Measurements from ENCODE around the gene RICTOR. TPM values are rescaled to one million over a fixed set of nuclear protein-coding genes. Genes with fewer than 3 reads are reported as not detected.

Gene RICTOR
- total and polyA plus RNA-seq, 2 donors (not counting 3 experiments of a cell fraction or from before 2014, with no cell fraction given) = 9.2 to 38.0 TPM

- H3K4me2 ChIP-seq (ENCODE audit: insufficient read depth, low read length) = no peak overlapping the region
- ChIA-PET POLR2A (no interaction called here), CTCF (interaction anchor here (1.1 to 1.8 kb wide), 2 partner anchors 25 to 556 kb away, joined by 3 to 4 read pairs; no protein-coding TSS in a partner anchor)
- H3K79me2 ChIP-seq (ENCODE audit: control insufficient read depth, insufficient read depth, low read length) = no peaks in the 10 kb centered on the region
- H3K4me1 ChIP-seq (ENCODE audit: control insufficient read depth, extremely low read depth, insufficient read depth, low read length) = no peaks in the 10 kb centered on the region
- no peaks in the 10 kb centered on the region for H3K9me3 ChIP-seq (replicated peaks; ENCODE audit: control insufficient read depth, insufficient read depth, low read length)
- H3K27ac ChIP-seq (ENCODE audit: insufficient read depth, low read depth, low read length) = no peak overlapping the region
- FAIRE-seq = peak; percentile 38
- no peaks in the 10 kb centered on the region for H4K20me1 ChIP-seq (replicated peaks; ENCODE audit: control insufficient read depth, extremely low read depth, insufficient read depth, low read length)
- no peaks in the 10 kb centered on the region for H3K27me3 ChIP-seq (ENCODE audit: control insufficient read depth in 2 of 2, insufficient read depth in 2 of 2, low read length in 2 of 2)
- dilution Hi-C loops (cut with MboI; ENCODE audit: extremely low pct_ligation_motif_present, low sequenced_read_pairs) (no loop called here), intact Hi-C loops (cut with micrococcal nuclease) (no loop called here)
- TF ChIP-seq EZH2 (IDR thresholded peaks at IDR 0.05; ENCODE audit: borderline replicate concordance, low read depth, low read length, severe bottlenecking) (no peak), JUN (IDR thresholded peaks at IDR 0.05; ENCODE audit: borderline replicate concordance, insufficient read depth, insufficient read length, low read depth) (no peak), FOS (IDR thresholded peaks at IDR 0.05; ENCODE audit: borderline replicate concordance, insufficient read depth, low read length) (no peak), MYC (IDR thresholded peaks at IDR 0.05; ENCODE audit: low read depth, low read length) (no peak), MAX (IDR thresholded peaks at IDR 0.05; ENCODE audit: insufficient read depth, insufficient read length) (no peak), CTCF (IDR thresholded peaks at IDR 0.05; ENCODE audit: extremely low read depth in 1 of 2, insufficient read depth in 1 of 2, low read depth in 1 of 2, low read length in 2 of 2) (no peak), GATA2 (IDR thresholded peaks at IDR 0.05; ENCODE audit: insufficient read depth, insufficient read length, low read depth, low read length) (no peak)
- H3K9ac ChIP-seq (replicated peaks; ENCODE audit: extremely low read depth, insufficient read depth, low read length) = no peak overlapping the region
- H3K4me3 ChIP-seq (replicated peaks in 1 of 3; ENCODE audit: insufficient read depth in 1 of 3, low read depth in 1 of 3, low read length in 3 of 3) = no peak overlapping the region
- peaks cover 0 to 2% of the 10 kb centered on the region in 2 experiments for H3K36me3 ChIP-seq (ENCODE audit: control insufficient read depth in 2 of 2, extremely low read depth in 1 of 2, insufficient read depth in 2 of 2, low read length in 2 of 2)
- no peak for DNase-seq (ENCODE audit: low read depth, low spot score)
- no TSS peak for BruUV-seq (replicated peaks)
- no peaks in the 10 kb centered on the region for H3K9me1 ChIP-seq (replicated peaks; ENCODE audit: control insufficient read depth, extremely low read depth, insufficient read depth, low read length)
- H2AFZ ChIP-seq (ENCODE audit: low read depth, low read length) = no peak overlapping the region
Observed at GRCh38 chr5:38938424-38938823, 135.8 kb downstream of the RICTOR start.
